WI38 (cell line): ENCODE data around the gene CHRNA4.
A peak's percentile ranks its signal among the peaks of the same experiment; 100 is the strongest.
"Not testable (repeated sequence)": the region's sequence is repeated elsewhere in the genome, so short reads cannot be mapped to it uniquely, and the experiment has no call there.

ENCODE experiments used
- H3K4me3 ChIP-seq: 2 replicates; pipeline ENCODE4 v1.5.1; 2011; ENCODE audit warnings: low read depth, mild to moderate bottlenecking, control low read depth, low read length
- TF ChIP-seq, protein P1 (sequence below): IDR thresholded peaks from 2 replicates; pipeline ENCODE4 v1.5.1; 2012; ENCODE audit warnings: low read depth, mild to moderate bottlenecking, control low read depth, low read length

The CHRNA4 gene

DNA sequence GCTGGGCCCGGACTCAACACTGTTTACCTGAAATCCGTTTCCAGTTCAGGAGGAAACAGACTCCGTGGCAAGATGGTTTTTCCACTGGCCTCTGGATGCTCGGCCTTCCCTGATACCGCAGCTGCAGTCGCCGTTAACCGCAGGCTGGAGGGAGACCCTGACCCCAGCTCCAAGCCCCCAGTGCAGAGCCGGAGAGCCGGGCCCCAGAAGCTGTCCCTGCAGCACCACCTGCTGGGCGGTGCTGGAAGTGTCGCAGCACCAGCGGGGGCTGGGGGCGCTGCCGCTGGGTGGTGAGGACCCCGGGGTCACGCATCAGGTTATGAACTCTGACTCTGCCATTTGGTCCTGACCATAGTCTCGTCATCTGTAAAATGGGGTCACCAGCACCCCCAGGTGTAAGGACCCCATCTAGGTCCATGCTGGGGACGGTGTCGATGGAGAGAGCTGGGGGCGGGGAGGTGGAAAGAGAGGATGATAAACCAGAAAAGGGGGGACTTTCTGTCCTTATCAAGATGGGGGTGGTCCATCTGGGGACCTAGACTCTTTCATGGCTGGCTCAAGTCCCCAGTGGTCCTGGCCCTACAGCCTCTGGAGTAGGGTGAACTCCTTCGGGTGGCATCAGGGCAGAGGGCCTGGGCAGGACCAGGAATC, 20.8 kb upstream of the CHRNA4 start:
- no peak overlapping the region for H3K4me3 ChIP-seq
- TF ChIP-seq, protein P1, sequence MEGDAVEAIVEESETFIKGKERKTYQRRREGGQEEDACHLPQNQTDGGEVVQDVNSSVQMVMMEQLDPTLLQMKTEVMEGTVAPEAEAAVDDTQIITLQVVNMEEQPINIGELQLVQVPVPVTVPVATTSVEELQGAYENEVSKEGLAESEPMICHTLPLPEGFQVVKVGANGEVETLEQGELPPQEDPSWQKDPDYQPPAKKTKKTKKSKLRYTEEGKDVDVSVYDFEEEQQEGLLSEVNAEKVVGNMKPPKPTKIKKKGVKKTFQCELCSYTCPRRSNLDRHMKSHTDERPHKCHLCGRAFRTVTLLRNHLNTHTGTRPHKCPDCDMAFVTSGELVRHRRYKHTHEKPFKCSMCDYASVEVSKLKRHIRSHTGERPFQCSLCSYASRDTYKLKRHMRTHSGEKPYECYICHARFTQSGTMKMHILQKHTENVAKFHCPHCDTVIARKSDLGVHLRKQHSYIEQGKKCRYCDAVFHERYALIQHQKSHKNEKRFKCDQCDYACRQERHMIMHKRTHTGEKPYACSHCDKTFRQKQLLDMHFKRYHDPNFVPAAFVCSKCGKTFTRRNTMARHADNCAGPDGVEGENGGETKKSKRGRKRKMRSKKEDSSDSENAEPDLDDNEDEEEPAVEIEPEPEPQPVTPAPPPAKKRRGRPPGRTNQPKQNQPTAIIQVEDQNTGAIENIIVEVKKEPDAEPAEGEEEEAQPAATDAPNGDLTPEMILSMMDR, result peak; percentile 98

DNA sequence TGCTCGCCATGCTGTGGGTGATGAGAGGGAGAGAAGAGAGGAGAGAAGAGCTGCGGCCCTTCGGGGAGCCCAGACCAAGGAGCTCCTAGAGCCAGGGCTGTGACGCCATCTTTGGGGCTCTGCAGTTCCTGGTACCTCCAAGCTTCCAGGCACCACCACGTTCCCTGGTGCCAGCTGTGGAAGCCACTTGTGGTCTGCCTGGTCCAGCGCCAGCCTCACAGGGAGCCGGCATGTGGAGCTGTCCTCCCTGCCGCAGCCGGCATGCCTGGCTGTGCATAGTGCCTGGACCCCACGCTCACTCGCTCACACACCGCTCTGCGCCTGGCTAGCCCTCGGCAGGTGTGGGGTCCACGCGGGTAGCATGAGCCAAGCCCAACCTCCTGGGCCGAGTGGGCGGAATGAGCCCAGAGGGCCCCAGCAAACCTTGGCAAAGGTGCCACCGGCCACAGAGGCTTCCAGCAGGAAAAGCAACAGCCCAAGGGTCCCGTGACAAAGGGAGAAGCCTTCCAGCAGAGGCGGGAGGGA, 19.3 kb upstream of the CHRNA4 start:
- TF ChIP-seq, protein P1, result no peak

GRCh38 chr20:63379872-63380271, 18.7 kb upstream of the CHRNA4 start:
- H3K4me3 ChIP-seq, result not testable (repeated sequence)

More for the DNA sequence above, 19.3 kb upstream of the CHRNA4 start:
- no peak overlapping the region for H3K4me3 ChIP-seq

DNA sequence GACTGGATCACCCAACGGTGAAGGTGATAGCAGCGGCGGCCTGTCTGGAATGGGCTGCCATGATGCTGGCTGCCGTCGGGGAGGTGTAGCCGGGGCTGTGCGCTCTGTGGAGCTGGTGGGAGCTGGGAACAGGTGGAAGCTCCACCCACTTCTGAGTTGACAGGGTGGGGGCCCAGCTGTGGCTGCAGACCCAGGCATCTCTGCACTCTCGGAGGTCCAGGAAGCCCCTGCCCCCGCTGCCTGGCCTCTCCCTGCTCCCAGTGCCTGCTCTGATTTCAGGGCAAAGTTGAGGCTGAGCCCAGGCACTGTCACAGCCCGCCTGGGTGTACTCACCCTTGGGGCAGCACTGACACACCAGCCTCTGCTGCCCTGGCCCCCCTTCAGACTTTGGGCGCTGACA, 18.1 kb upstream of the CHRNA4 start:
- H3K4me3 ChIP-seq, result no peak overlapping the region
- TF ChIP-seq, protein P1, result no peak

GRCh38 chr20:63378626-63379025, 17.5 kb upstream of the CHRNA4 start:
- TF ChIP-seq, protein P1, result no peak
- H3K4me3 ChIP-seq, result no peak overlapping the region

DNA sequence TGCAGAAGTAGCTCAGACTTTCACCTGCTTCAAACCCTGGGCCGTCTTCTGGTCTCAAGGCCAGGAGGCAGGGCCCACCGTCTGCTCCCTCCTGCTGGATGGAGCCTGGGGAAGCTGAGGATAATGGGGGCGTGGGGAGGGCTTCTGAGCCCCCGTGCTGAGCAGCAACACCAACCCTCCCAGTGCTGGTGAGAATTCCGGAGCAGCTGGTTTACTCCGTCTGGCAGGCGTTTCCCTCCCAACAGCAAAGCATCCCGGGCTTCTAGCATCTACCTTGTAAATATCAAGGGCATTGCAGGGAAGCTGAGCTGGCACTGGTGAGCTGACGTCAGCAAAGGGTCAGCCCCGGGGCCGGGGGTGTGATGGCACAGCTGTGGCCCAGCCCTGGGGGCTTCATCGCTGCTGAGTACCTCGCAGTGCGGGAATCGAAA, 16.8 kb upstream of the CHRNA4 start:
- TF ChIP-seq, protein P1, result no peak
- H3K4me3 ChIP-seq, result no peak overlapping the region

GRCh38 chr20:63377256-63377941, 16.2 kb upstream of the CHRNA4 start:
- no peak overlapping the region for H3K4me3 ChIP-seq
- TF ChIP-seq, protein P1, result no peak
